HepG2 (cell line): ENCODE results near the gene LUZP1. TPM values are rescaled to one million over a fixed set of nuclear protein-coding genes. Genes with fewer than 3 reads are reported as not detected.

Source experiments
- ATF7 ChIP-seq, 2 experiments: fragments of 450-650 bp in 1 of 2; sonication (generic) in 1 of 2; formaldehyde crosslinking in 1 of 2; IDR thresholded peaks; 2 replicates each; pipeline versions ENCODE4 v1.4.0 to v1.6.1; 2016 to 2020; ENCODE audit warnings: antibody characterized with exemption in 1 of 2, mild to moderate bottlenecking in 1 of 2, missing genetic modification reagents in 1 of 2
- BRF2 ChIP-seq: sonication (generic); formaldehyde crosslinking; IDR thresholded peaks from 2 replicates; pipeline ENCODE4 v1.8.1; 2022; ENCODE audit warnings: mild to moderate bottlenecking, missing genetic modification reagents
- EP300 ChIP-seq, 3 experiments: sonication (generic) in 1 of 3; formaldehyde crosslinking in 1 of 3; IDR thresholded peaks; 2 replicates each; pipeline versions ENCODE4 v1.5.1 to v1.6.1; 2011 to 2020; ENCODE audit warnings: low read depth in 2 of 3, low read length in 2 of 3, borderline replicate concordance in 1 of 3, improper control_type of control experiment in 1 of 3, mild to moderate bottlenecking in 1 of 3, missing genetic modification reagents in 1 of 3, moderate library complexity in 1 of 3
- FOXP1 ChIP-seq, 2 experiments: fragments of 450-650 bp in 1 of 2; IDR thresholded peaks; 2 replicates each; pipeline ENCODE4 v1.6.1; 2017 to 2018; ENCODE audit warnings: antibody characterized with exemption in 1 of 2
- GATAD1 ChIP-seq: IDR thresholded peaks from 2 replicates; pipeline ENCODE4 v1.6.1; 2016; ENCODE audit warnings: missing genetic modification reagents, missing compliant biosample characterization
- GATAD2A ChIP-seq: IDR thresholded peaks from 2 replicates; pipeline ENCODE4 v1.6.1; 2016
- GTF2F1 ChIP-seq: fragments of 150-350 bp; IDR thresholded peaks from 2 replicates; pipeline ENCODE4 v1.6.1; 2014; ENCODE audit warnings: low read length
- HMG20A ChIP-seq: IDR thresholded peaks from 2 replicates; pipeline ENCODE4 v1.6.1; 2016; ENCODE audit warnings: borderline replicate concordance
- HOXD1 ChIP-seq: sonication (generic); formaldehyde crosslinking; IDR thresholded peaks from 2 replicates; pipeline ENCODE4 v1.5.0; 2020; ENCODE audit warnings: missing genetic modification reagents
- KAT8 ChIP-seq: IDR thresholded peaks from 2 replicates; pipeline ENCODE4 v1.6.1; 2016; ENCODE audit warnings: missing genetic modification reagents, missing compliant biosample characterization
- KLF13 ChIP-seq: sonication (generic); formaldehyde crosslinking; IDR thresholded peaks from 2 replicates; pipeline ENCODE4 v1.4.0; 2020; ENCODE audit warnings: mild to moderate bottlenecking, missing genetic modification reagents
- PRPF4 ChIP-seq: fragments of 200-400 bp; formaldehyde crosslinking; IDR thresholded peaks from 2 replicates; pipeline ENCODE4 v1.6.1; 2016; ENCODE audit warnings: low read length, low read depth; ENCODE audit not compliant: poor library complexity, severe bottlenecking
- RXRB ChIP-seq: IDR thresholded peaks from 2 replicates; pipeline ENCODE4 v1.6.1; 2016; ENCODE audit warnings: borderline replicate concordance, missing genetic modification reagents, missing compliant biosample characterization
- SOX5 ChIP-seq: IDR thresholded peaks from 2 replicates; pipeline ENCODE4 v1.6.1; 2016; ENCODE audit warnings: borderline replicate concordance
- U2AF2 ChIP-seq: fragments of 200-400 bp; formaldehyde crosslinking; IDR thresholded peaks from 2 replicates; pipeline ENCODE4 v1.6.1; 2017; ENCODE audit warnings: low read depth, mild to moderate bottlenecking, low read length
- YY1 ChIP-seq: IDR thresholded peaks from 2 replicates; pipeline ENCODE4 v1.6.1; 2011; ENCODE audit warnings: low read length, low read depth, moderate library complexity, mild to moderate bottlenecking; ENCODE audit not compliant: insufficient read depth, insufficient replicate concordance
- ZNF556 ChIP-seq: sonication (generic); formaldehyde crosslinking; IDR thresholded peaks from 2 replicates; pipeline ENCODE4 v1.4.0; 2020; ENCODE audit warnings: mild to moderate bottlenecking, missing genetic modification reagents, borderline replicate concordance
- ZNF570 ChIP-seq: sonication (generic); formaldehyde crosslinking; IDR thresholded peaks from 2 replicates; pipeline ENCODE4 v1.4.0; 2020; ENCODE audit warnings: mild to moderate bottlenecking, missing genetic modification reagents, borderline replicate concordance
- ZNF75D ChIP-seq: sonication (generic); formaldehyde crosslinking; IDR thresholded peaks from 2 replicates; pipeline ENCODE4 v1.8.1; 2023; ENCODE audit warnings: missing genetic modification reagents, mild to moderate bottlenecking, borderline replicate concordance
- ZNF776 ChIP-seq: sonication (generic); formaldehyde crosslinking; IDR thresholded peaks from 2 replicates; pipeline ENCODE4 v1.4.0; 2020; ENCODE audit warnings: mild to moderate bottlenecking, missing genetic modification reagents
- ZSCAN21 ChIP-seq: sonication (generic); formaldehyde crosslinking; IDR thresholded peaks from 2 replicates; pipeline ENCODE4 v1.8.0; 2022; ENCODE audit warnings: mild to moderate bottlenecking, missing genetic modification reagents, moderate library complexity, borderline replicate concordance
- polyA plus RNA-seq, 8 experiments: library from polyadenylated mRNA; depleted of rRNA in 3 of 8; stranded (reverse) in 7 of 8; unstranded in 1 of 8; fragments of >200 nt; fragmentation: Illumina TruSeq in 4 of 8; extraction: Trizol in 4 of 8; gene quantifications; 2 replicates each; pipeline versions ENCODE4 v1.2.1 to v1.2.3, GENCODE V29; 2011 to 2016; ENCODE audit warnings: low read depth in 4 of 8, missing spikeins in 1 of 8, mixed read lengths in 1 of 8; ENCODE audit not compliant: insufficient read depth in 1 of 8
- total RNA-seq, 5 experiments: library from RNA; depleted of rRNA; stranded (reverse); fragments of >200 nt; fragmentation: Illumina TruSeq; extraction: Trizol; gene quantifications; 2 replicates each; pipeline ENCODE4 v1.2.3, GENCODE V29; 2016; ENCODE audit warnings: low read depth in 1 of 5
- TF ChIP-seq, protein P1 (sequence below): IDR thresholded peaks from 2 replicates; pipeline ENCODE4 v1.6.1; 2012; ENCODE audit warnings: inconsistent platforms
- TF ChIP-seq, protein P2 (sequence below): sonication (generic); formaldehyde crosslinking; IDR thresholded peaks from 2 replicates; pipeline ENCODE4 v1.4.0; 2020; ENCODE audit warnings: missing genetic modification reagents
- TF ChIP-seq, protein P3 (sequence below): sonication (generic); formaldehyde crosslinking; IDR thresholded peaks from 2 replicates; pipeline ENCODE4 v1.5.0; 2020; ENCODE audit warnings: mild to moderate bottlenecking, missing genetic modification reagents, borderline replicate concordance

LUZP1 gene
- total and polyA plus RNA-seq, 2 of the 13 experiments (the other 11 are each of a cell fraction or from before 2014, with no cell fraction given), result 6.9 to 12.7 TPM

- TF ChIP-seq HMG20A (peak; percentile 71; the same call in 1 of the 2 replicates), HOXD1 (CRISPR knock-in tag) (no peak), KAT8 (CRISPR knock-in tag) (peak; percentile 41; the same call in 1 of the 2 replicates), ZNF776 (no peak), U2AF2 (no peak), ZNF75D (CRISPR knock-in tag) (no peak), GATAD1 (CRISPR knock-in tag) (peak; percentile 66), ATF7 (IDR thresholded peaks at IDR 0.05) (0 out of 2 replicates have a peak, but pooled peaks have one; percentile 14), ATF7 (CRISPR knock-in tag; IDR thresholded peaks at IDR 0.05) (no peak), GTF2F1 (no peak), ZNF570 (CRISPR knock-in tag) (no peak), EP300 (IDR thresholded peaks at IDR 0.05; ENCODE audit: low read depth in 2 of 2, low read length in 2 of 2) (peak in 1 of 2 experiments; percentile 76; a peak in 2 of 4 replicates), EP300 (CRISPR knock-in tag; IDR thresholded peaks at IDR 0.05; ENCODE audit: borderline replicate concordance) (peak; percentile 67; the same call in 1 of the 2 replicates), YY1 (peak; percentile 26), SOX5 (CRISPR knock-in tag) (peak; percentile 77), RXRB (CRISPR knock-in tag) (peak; percentile 78), FOXP1 (IDR thresholded peaks at IDR 0.05) (peak; percentile 86), FOXP1 (CRISPR knock-in tag; IDR thresholded peaks at IDR 0.05) (peak; percentile 86), PRPF4 (no peak), BRF2 (CRISPR knock-in tag) (0 out of 2 replicates have a peak, but pooled peaks have one; percentile 44), GATAD2A (CRISPR knock-in tag) (peak; percentile 84), ZNF556 (peak; percentile 87; the same call in 1 of the 2 replicates), KLF13 (CRISPR knock-in tag) (no peak), ZSCAN21 (CRISPR knock-in tag) (peak; percentile 65; the same call in 1 of the 2 replicates)
- TF ChIP-seq, protein P1, sequence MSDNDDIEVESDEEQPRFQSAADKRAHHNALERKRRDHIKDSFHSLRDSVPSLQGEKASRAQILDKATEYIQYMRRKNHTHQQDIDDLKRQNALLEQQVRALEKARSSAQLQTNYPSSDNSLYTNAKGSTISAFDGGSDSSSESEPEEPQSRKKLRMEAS, result peak; percentile 80
- TF ChIP-seq, protein P2, sequence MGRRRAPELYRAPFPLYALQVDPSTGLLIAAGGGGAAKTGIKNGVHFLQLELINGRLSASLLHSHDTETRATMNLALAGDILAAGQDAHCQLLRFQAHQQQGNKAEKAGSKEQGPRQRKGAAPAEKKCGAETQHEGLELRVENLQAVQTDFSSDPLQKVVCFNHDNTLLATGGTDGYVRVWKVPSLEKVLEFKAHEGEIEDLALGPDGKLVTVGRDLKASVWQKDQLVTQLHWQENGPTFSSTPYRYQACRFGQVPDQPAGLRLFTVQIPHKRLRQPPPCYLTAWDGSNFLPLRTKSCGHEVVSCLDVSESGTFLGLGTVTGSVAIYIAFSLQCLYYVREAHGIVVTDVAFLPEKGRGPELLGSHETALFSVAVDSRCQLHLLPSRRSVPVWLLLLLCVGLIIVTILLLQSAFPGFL (CRISPR knock-in tag), result no peak
- TF ChIP-seq, protein P3, sequence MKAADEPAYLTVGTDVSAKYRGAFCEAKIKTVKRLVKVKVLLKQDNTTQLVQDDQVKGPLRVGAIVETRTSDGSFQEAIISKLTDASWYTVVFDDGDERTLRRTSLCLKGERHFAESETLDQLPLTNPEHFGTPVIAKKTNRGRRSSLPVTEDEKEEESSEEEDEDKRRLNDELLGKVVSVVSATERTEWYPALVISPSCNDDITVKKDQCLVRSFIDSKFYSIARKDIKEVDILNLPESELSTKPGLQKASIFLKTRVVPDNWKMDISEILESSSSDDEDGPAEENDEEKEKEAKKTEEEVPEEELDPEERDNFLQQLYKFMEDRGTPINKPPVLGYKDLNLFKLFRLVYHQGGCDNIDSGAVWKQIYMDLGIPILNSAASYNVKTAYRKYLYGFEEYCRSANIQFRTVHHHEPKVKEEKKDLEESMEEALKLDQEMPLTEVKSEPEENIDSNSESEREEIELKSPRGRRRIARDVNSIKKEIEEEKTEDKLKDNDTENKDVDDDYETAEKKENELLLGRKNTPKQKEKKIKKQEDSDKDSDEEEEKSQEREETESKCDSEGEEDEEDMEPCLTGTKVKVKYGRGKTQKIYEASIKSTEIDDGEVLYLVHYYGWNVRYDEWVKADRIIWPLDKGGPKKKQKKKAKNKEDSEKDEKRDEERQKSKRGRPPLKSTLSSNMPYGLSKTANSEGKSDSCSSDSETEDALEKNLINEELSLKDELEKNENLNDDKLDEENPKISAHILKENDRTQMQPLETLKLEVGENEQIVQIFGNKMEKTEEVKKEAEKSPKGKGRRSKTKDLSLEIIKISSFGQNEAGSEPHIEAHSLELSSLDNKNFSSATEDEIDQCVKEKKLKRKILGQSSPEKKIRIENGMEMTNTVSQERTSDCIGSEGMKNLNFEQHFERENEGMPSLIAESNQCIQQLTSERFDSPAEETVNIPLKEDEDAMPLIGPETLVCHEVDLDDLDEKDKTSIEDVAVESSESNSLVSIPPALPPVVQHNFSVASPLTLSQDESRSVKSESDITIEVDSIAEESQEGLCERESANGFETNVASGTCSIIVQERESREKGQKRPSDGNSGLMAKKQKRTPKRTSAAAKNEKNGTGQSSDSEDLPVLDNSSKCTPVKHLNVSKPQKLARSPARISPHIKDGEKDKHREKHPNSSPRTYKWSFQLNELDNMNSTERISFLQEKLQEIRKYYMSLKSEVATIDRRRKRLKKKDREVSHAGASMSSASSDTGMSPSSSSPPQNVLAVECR (CRISPR knock-in tag), result peak; percentile 60; the same call in 1 of the 2 replicates
Measured at GRCh38 chr1:23187637-23188036, 19.0 kb upstream of the LUZP1 start (continued).
